ENCODE results near the gene TGIF1. TPM values are rescaled to one million over a fixed set of nuclear protein-coding genes. Genes with fewer than 3 reads are reported as not detected.

The TGIF1 gene
- total RNA-seq, 4 donors from 2014 or later = 37.3 to 75.7 (median 57.0) TPM

GRCh38 chr18:3472681-3473544, 22.9 kb downstream of the TGIF1 start:
- 72 to 82% methylated on average over 18 of the region's 18 CpGs for WGBS, 2 donors
- Histone ChIP-seq H3K4me3 (no peak overlapping the region), H3K9me3 (no peaks in the 10 kb centered on the region), H3K27ac (no peak overlapping the region), H3K36me3 (no peaks in the 10 kb centered on the region), H3K4me1 (no peaks in the 10 kb centered on the region), H3K27me3 (no peaks in the 10 kb centered on the region)
- intact Hi-C loops (cut with DNase I) = loop anchor here (10.0 kb wide), 1 partner anchor 62 kb away; no protein-coding TSS in a partner anchor
- TF ChIP-seq POLR2A (IDR thresholded peaks at IDR 0.05) (no peak), CTCF (IDR thresholded peaks at IDR 0.05) (no peak)
- no peak for DNase-seq

GRCh38 chr18:3478262-3478978, 28.4 kb downstream of the TGIF1 start:
- Histone ChIP-seq H3K36me3 (no peaks in the 10 kb centered on the region), H3K4me3 (no peak overlapping the region), H3K27ac (no peak overlapping the region), H3K4me1 (no peaks in the 10 kb centered on the region), H3K9me3 (no peaks in the 10 kb centered on the region), H3K27me3 (no peaks in the 10 kb centered on the region)
- no peak for DNase-seq
- intact Hi-C loops (cut with DNase I) = loop anchor here (10.0 kb wide), 1 partner anchor 56 kb away; no protein-coding TSS in a partner anchor
- TF ChIP-seq POLR2A (IDR thresholded peaks at IDR 0.05) = no peak
- TF ChIP-seq CTCF (IDR thresholded peaks at IDR 0.05) = no peak
- 77 to 83% methylated on average over 5 to 8 of the region's 8 CpGs for WGBS, 2 donors

- H3K9me3 ChIP-seq = no peaks in the 10 kb centered on the region
- no peaks in the 10 kb centered on the region for H3K4me1 ChIP-seq
- no peak for DNase-seq
- H3K36me3 ChIP-seq = no peaks in the 10 kb centered on the region
- intact Hi-C loops (cut with DNase I) = loop anchor here (10.0 kb wide), 1 partner anchor 55 kb away; no protein-coding TSS in a partner anchor
- 53 to 76% methylated on average over 4 to 5 of the region's 5 CpGs for WGBS, 2 donors
- TF ChIP-seq CTCF (IDR thresholded peaks at IDR 0.05) = no peak
- H3K27me3 ChIP-seq = no peaks in the 10 kb centered on the region
- no peak overlapping the region for H3K27ac ChIP-seq
- no peak overlapping the region for H3K4me3 ChIP-seq
Observed at GRCh38 chr18:3479978-3480509, 30.1 kb downstream of the TGIF1 start.

- intact Hi-C loops (cut with DNase I) = no loop called here
- H3K27ac ChIP-seq = no peak overlapping the region
- no peaks in the 10 kb centered on the region for H3K36me3 ChIP-seq
- H3K4me1 ChIP-seq = no peaks in the 10 kb centered on the region
- WGBS, 2 donors = 91 to 94% methylated on average over 5 of the region's 5 CpGs
- DNase-seq = no peak
- H3K27me3 ChIP-seq = no peaks in the 10 kb centered on the region
- no peaks in the 10 kb centered on the region for H3K9me3 ChIP-seq
- TF ChIP-seq CTCF (IDR thresholded peaks at IDR 0.05) = no peak
- no peak for TF ChIP-seq POLR2A (IDR thresholded peaks at IDR 0.05)
- H3K4me3 ChIP-seq = no peak overlapping the region
Observed at GRCh38 chr18:3480827-3481573, 31.0 kb downstream of the TGIF1 start.
